ENCODE data around the gene ADAMTS9.

DNA sequence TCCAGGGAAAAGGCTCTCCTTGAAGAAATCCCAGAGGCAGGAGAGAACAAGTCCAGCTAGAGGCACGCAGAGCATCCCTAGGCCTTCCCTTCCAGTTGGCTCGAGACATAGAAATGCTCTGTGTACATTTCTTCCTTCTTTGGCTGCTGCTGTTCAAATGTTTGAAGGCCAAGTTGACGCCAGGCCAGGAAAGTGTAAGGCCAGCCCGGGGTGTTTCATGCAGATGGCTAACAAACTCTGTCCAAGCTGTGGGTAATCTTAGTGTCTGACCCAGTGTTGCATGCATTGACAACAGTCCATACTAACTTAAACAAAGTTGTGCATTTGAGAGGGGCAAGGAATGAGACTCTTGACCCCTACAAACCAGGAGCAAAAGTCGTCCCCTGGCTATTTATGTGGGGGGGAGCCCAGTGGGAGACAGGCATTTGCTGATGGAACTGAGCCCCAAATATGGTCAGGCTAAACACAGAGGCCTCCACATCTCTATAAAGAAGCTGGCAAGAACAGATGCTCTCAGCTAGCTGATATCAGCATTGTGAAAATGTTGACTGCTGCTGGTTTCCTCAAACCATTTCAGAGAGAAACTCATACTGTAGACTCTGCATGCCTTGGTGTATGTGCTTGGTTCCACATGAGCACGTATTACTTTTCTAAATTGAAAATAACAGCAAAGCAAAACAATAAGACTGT, 139.5 kb downstream of the ADAMTS9 start:
- TF ChIP-seq, protein P1, sequence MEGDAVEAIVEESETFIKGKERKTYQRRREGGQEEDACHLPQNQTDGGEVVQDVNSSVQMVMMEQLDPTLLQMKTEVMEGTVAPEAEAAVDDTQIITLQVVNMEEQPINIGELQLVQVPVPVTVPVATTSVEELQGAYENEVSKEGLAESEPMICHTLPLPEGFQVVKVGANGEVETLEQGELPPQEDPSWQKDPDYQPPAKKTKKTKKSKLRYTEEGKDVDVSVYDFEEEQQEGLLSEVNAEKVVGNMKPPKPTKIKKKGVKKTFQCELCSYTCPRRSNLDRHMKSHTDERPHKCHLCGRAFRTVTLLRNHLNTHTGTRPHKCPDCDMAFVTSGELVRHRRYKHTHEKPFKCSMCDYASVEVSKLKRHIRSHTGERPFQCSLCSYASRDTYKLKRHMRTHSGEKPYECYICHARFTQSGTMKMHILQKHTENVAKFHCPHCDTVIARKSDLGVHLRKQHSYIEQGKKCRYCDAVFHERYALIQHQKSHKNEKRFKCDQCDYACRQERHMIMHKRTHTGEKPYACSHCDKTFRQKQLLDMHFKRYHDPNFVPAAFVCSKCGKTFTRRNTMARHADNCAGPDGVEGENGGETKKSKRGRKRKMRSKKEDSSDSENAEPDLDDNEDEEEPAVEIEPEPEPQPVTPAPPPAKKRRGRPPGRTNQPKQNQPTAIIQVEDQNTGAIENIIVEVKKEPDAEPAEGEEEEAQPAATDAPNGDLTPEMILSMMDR (IDR thresholded peaks at IDR 0.05 in 8 of 11, conservative IDR thresholded peaks at IDR 0.05 in 3 of 11): no peak
- TF ChIP-seq POLR2A (IDR thresholded peaks at IDR 0.05): no peak
- TF ChIP-seq POLR2AphosphoS5 (IDR thresholded peaks at IDR 0.05): peak in 1 of 3 donors; percentile 14
